MM.1S (cell line): ENCODE data around the gene TMEM132D.

Experiments used
- DNase-seq: peaks from one replicate; pipeline ENCODE4 v3.0.0-alpha.2; 2015
- H2AFZ ChIP-seq: fragments of 300-600 bp; sonication (generic); 2 replicates; pipeline ENCODE4 v1.6.0; 2016; ENCODE audit warnings: antibody characterized with exemption, low read length
- H3F3A ChIP-seq: fragments of 300-600 bp; sonication (generic); 2 replicates; pipeline ENCODE4 v1.6.1; 2016; ENCODE audit warnings: mild to moderate bottlenecking, antibody characterized with exemption, low read length, moderate library complexity, mixed read lengths; ENCODE audit not compliant: insufficient read depth
- H3K27ac ChIP-seq: fragments of 300-600 bp; sonication (generic); 2 replicates; pipeline ENCODE4 v1.5.1; 2016; ENCODE audit warnings: mild to moderate bottlenecking, low read length
- H3K27me3 ChIP-seq: fragments of 300-600 bp; sonication (generic); replicated peaks from 2 replicates; pipeline ENCODE4 v1.6.0; 2016; ENCODE audit warnings: low read length; ENCODE audit not compliant: insufficient read depth
- H3K36me3 ChIP-seq: fragments of 300-600 bp; sonication (generic); replicated peaks from 2 replicates; pipeline ENCODE4 v1.6.1; 2016; ENCODE audit warnings: mild to moderate bottlenecking, low read length, mixed read lengths; ENCODE audit not compliant: insufficient read depth
- H3K4me1 ChIP-seq: fragments of 300-600 bp; sonication (generic); 2 replicates; pipeline ENCODE4 v1.6.1; 2016; ENCODE audit warnings: low read length, mixed read lengths
- H3K4me2 ChIP-seq: fragments of 300-600 bp; sonication (generic); 2 replicates; pipeline ENCODE4 v1.6.0; 2016; ENCODE audit warnings: low read depth, low read length
- H3K4me3 ChIP-seq: fragments of 300-600 bp; sonication (generic); 2 replicates; pipeline ENCODE4 v1.5.1; 2016; ENCODE audit warnings: low read length, mixed read lengths
- H3K79me2 ChIP-seq: fragments of 300-600 bp; sonication (generic); 2 replicates; pipeline ENCODE4 v1.6.1; 2016; ENCODE audit warnings: mixed run types, low read length, mixed read lengths
- H3K9ac ChIP-seq: fragments of 300-600 bp; sonication (generic); 2 replicates; pipeline ENCODE4 v1.6.1; 2016; ENCODE audit warnings: low read length, mixed read lengths
- H3K9me2 ChIP-seq: fragments of 300-600 bp; sonication (generic); replicated peaks from 2 replicates; pipeline ENCODE4 v1.6.1; 2016; ENCODE audit warnings: mild to moderate bottlenecking, low read length, mixed read lengths; ENCODE audit not compliant: insufficient read depth
- H3K9me3 ChIP-seq: fragments of 300-600 bp; sonication (generic); replicated peaks from 2 replicates; pipeline ENCODE4 v1.6.1; 2016; ENCODE audit warnings: mild to moderate bottlenecking, low read length, mixed read lengths; ENCODE audit not compliant: insufficient read depth
- H4K20me1 ChIP-seq: fragments of 300-600 bp; sonication (generic); 2 replicates; pipeline ENCODE4 v1.6.1; 2016; ENCODE audit warnings: mild to moderate bottlenecking, low read length, moderate library complexity, mixed read lengths; ENCODE audit not compliant: insufficient read depth
- CTCF ChIP-seq: fragments of 300-600 bp; sonication (generic); IDR thresholded peaks from 2 replicates; pipeline ENCODE4 v1.5.1; 2016; ENCODE audit warnings: antibody characterized with exemption, low read length, mixed read lengths
- EZH2 ChIP-seq: fragments of 300-600 bp; sonication (generic); optimal IDR thresholded peaks from 2 replicates; pipeline ENCODE3; 2017; ENCODE audit warnings: low read depth, mild to moderate bottlenecking, antibody characterized with exemption, low read length, mixed read lengths
- EZH2phosphoT487 ChIP-seq: fragments of 300-600 bp; sonication (generic); IDR thresholded peaks from 2 replicates; pipeline ENCODE4 v1.6.1; 2018; ENCODE audit warnings: antibody characterized with exemption, low read length

The TMEM132D gene

GRCh38 chr12:129161511-129161910 lies 742.3 kb downstream of the TMEM132D start:
- H3K79me2 ChIP-seq = no peaks in the 10 kb centered on the region
- no peak overlapping the region for H3K4me3 ChIP-seq
- no peak for DNase-seq
- TF ChIP-seq EZH2 (no peak), CTCF (no peak), EZH2phosphoT487 (no peak)
- H3K9me2 ChIP-seq = no peaks in the 10 kb centered on the region
- no peaks in the 10 kb centered on the region for H3K27me3 ChIP-seq
- no peaks in the 10 kb centered on the region for H3K4me1 ChIP-seq
- H3F3A ChIP-seq = no peaks in the 10 kb centered on the region
- no peaks in the 10 kb centered on the region for H4K20me1 ChIP-seq
- no peak overlapping the region for H3K27ac ChIP-seq
- no peak overlapping the region for H2AFZ ChIP-seq
- no peaks in the 10 kb centered on the region for H3K36me3 ChIP-seq
- no peaks in the 10 kb centered on the region for H3K9me3 ChIP-seq
- no peak overlapping the region for H3K4me2 ChIP-seq
- no peak overlapping the region for H3K9ac ChIP-seq

GRCh38 chr12:129160282-129160681 lies 743.5 kb downstream of the TMEM132D start:
- Histone ChIP-seq H3F3A (no peaks in the 10 kb centered on the region), H3K27me3 (no peaks in the 10 kb centered on the region), H3K9ac (no peak overlapping the region), H2AFZ (no peak overlapping the region), H3K4me3 (no peak overlapping the region), H3K9me3 (no peaks in the 10 kb centered on the region), H3K4me1 (no peaks in the 10 kb centered on the region), H3K9me2 (no peaks in the 10 kb centered on the region), H3K4me2 (no peak overlapping the region), H3K27ac (no peak overlapping the region), H3K79me2 (no peaks in the 10 kb centered on the region), H3K36me3 (no peaks in the 10 kb centered on the region), H4K20me1 (no peaks in the 10 kb centered on the region)
- TF ChIP-seq CTCF (no peak), EZH2phosphoT487 (no peak), EZH2 (no peak)
- DNase-seq = no peak

- Histone ChIP-seq H3K9me2 (no peaks in the 10 kb centered on the region), H3K27me3 (no peaks in the 10 kb centered on the region), H3K9ac (no peak overlapping the region), H3K4me3 (no peak overlapping the region), H2AFZ (no peak overlapping the region), H3K4me1 (no peaks in the 10 kb centered on the region), H3K27ac (no peak overlapping the region), H3K36me3 (no peaks in the 10 kb centered on the region), H3K79me2 (no peaks in the 10 kb centered on the region), H4K20me1 (no peaks in the 10 kb centered on the region), H3K4me2 (no peak overlapping the region), H3F3A (no peaks in the 10 kb centered on the region), H3K9me3 (no peaks in the 10 kb centered on the region)
- TF ChIP-seq EZH2 (no peak), CTCF (no peak), EZH2phosphoT487 (no peak)
- DNase-seq = no peak
Observed at GRCh38 chr12:129152351-129153104, 751.3 kb downstream of the TMEM132D start.
